OCI-LY1 (cell line): ENCODE data around the gene TM2D3.

Experiments used
- H2AFZ ChIP-seq: fragments of 200-600 bp; sonication (generic), shearing (Covaris generic); 2 replicates; pipeline ENCODE4 v1.6.0; 2014; ENCODE audit warnings: antibody characterized with exemption, mild to moderate bottlenecking, low read length
- H3F3A ChIP-seq: fragments of 200-600 bp; sonication (generic), shearing (Covaris generic); 2 replicates; pipeline ENCODE4 v1.6.0; 2014; ENCODE audit warnings: mild to moderate bottlenecking, antibody characterized with exemption, low read length, moderate library complexity; ENCODE audit not compliant: insufficient read depth
- H3K27ac ChIP-seq: fragments of 200-600 bp; sonication (generic); 2 replicates; pipeline ENCODE4 v1.5.1; 2014; ENCODE audit warnings: low read length, mixed run types, mild to moderate bottlenecking, low read depth; ENCODE audit not compliant: poor library complexity, severe bottlenecking
- H3K27me3 ChIP-seq: fragments of 200-600 bp; sonication (generic); 2 replicates; pipeline ENCODE4 v1.6.0; 2014; ENCODE audit warnings: antibody characterized with exemption, mild to moderate bottlenecking, low read length, moderate library complexity; ENCODE audit not compliant: insufficient read depth
- H3K36me3 ChIP-seq: fragments of 200-600 bp; sonication (generic); 2 replicates; pipeline ENCODE4 v1.6.1; 2014; ENCODE audit warnings: mild to moderate bottlenecking, antibody characterized with exemption, low read length, moderate library complexity, mixed read lengths; ENCODE audit not compliant: insufficient read depth
- H3K4me1 ChIP-seq: fragments of 200-600 bp; sonication (generic); 2 replicates; pipeline ENCODE4 v1.5.1; 2014; ENCODE audit warnings: mild to moderate bottlenecking, low read length, moderate library complexity; ENCODE audit not compliant: insufficient read depth, severe bottlenecking
- H3K4me2 ChIP-seq: fragments of 200-600 bp; sonication (generic), shearing (Covaris generic); 2 replicates; pipeline ENCODE4 v1.6.1; 2014; ENCODE audit warnings: low read length
- H3K4me3 ChIP-seq: fragments of 200-600 bp; sonication (generic); 2 replicates; pipeline ENCODE4 v1.5.1; 2014; ENCODE audit warnings: low read length, low read depth, mild to moderate bottlenecking, mixed read lengths; ENCODE audit not compliant: poor library complexity, severe bottlenecking
- H3K79me2 ChIP-seq: fragments of 200-600 bp; shearing (Covaris generic); 2 replicates; pipeline ENCODE4 v1.6.1; 2016; ENCODE audit warnings: mixed run types, low read length, mixed read lengths; ENCODE audit not compliant: insufficient read depth
- H3K9ac ChIP-seq: fragments of 200-600 bp; sonication (generic), shearing (Covaris generic); 2 replicates; pipeline ENCODE4 v1.6.1; 2014; ENCODE audit warnings: mild to moderate bottlenecking, low read length, mixed read lengths
- H3K9me2 ChIP-seq: fragments of 200-600 bp; sonication (generic), shearing (Covaris generic); 2 replicates; pipeline ENCODE4 v1.6.1; 2014; ENCODE audit warnings: low read depth, mild to moderate bottlenecking, low read length, mixed read lengths
- H3K9me3 ChIP-seq: fragments of 200-600 bp; shearing (Covaris generic); 2 replicates; pipeline ENCODE4 v1.6.1; 2014; ENCODE audit warnings: low read length, mixed read lengths
- H4K20me1 ChIP-seq: fragments of 200-600 bp; sonication (generic), shearing (Covaris generic); 2 replicates; pipeline ENCODE4 v1.6.0; 2016; ENCODE audit warnings: mild to moderate bottlenecking, low read length; ENCODE audit not compliant: insufficient read depth
- CTCF ChIP-seq: fragments of 200-600 bp; sonication (generic), shearing (Covaris generic); IDR thresholded peaks from 2 replicates; pipeline ENCODE4 v1.5.1; 2017; ENCODE audit warnings: mild to moderate bottlenecking, antibody characterized with exemption, low read length, moderate library complexity, mixed read lengths
- EZH2 ChIP-seq: fragments of 200-600 bp; sonication (generic), shearing (Covaris generic); IDR thresholded peaks from 2 replicates; pipeline ENCODE4 v1.8.0; 2017; ENCODE audit warnings: borderline replicate concordance, mixed run types, mild to moderate bottlenecking, antibody characterized with exemption, low read length, moderate library complexity, mixed read lengths

TM2D3 gene

GRCh38 chr15:101599091-101599490, 53.1 kb downstream of the TM2D3 start:
- no peak overlapping the region for H3K9ac ChIP-seq
- H3K79me2 ChIP-seq: no peaks in the 10 kb centered on the region
- H3K27me3 ChIP-seq: peaks cover 8% of the 10 kb centered on the region; the same call in 1 of the 2 replicates
- no peak overlapping the region for H3K27ac ChIP-seq
- H3K4me1 ChIP-seq: no peaks in the 10 kb centered on the region
- TF ChIP-seq EZH2: no peak
- no peak for TF ChIP-seq CTCF
- H2AFZ ChIP-seq: no peak overlapping the region
- H3K4me3 ChIP-seq: no peak overlapping the region
- no peaks in the 10 kb centered on the region for H3K9me3 ChIP-seq
- H3F3A ChIP-seq: no peaks in the 10 kb centered on the region
- H3K9me2 ChIP-seq: no peaks in the 10 kb centered on the region
- no peaks in the 10 kb centered on the region for H4K20me1 ChIP-seq
- no peak overlapping the region for H3K4me2 ChIP-seq
- H3K36me3 ChIP-seq: no peaks in the 10 kb centered on the region

DNA sequence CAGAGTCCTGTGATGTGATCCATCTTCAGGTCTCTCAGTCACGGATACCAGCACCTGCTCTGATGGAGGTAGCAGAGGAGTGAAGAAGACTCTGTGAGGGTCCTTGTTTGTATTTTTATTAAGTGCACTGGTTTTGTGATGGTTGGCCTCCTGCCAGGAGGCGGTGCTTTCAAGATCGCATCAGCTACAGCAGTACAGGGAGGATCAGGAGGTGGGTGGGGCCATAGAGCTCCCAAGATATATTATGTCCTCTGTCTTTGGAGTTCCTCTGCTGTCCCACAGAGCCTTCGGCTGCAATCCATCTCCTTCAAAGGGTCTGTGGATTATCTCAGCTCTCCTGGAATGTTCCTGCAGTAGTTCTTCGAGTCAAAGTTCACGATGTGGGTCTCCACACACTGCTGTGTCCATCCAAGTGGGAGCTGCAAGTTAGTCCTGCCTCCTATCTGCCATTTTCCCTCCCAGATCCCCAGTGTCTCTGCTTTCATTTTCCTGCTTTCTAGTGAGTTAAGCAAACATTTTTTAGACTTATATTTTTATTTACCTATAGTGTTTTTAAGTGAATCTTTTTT, 54.7 kb downstream of the TM2D3 start:
- no peak overlapping the region for H3K27ac ChIP-seq
- TF ChIP-seq EZH2 (no peak), CTCF (no peak)
- no peak overlapping the region for H3K4me2 ChIP-seq
- no peaks in the 10 kb centered on the region for H4K20me1 ChIP-seq
- H3F3A ChIP-seq: no peaks in the 10 kb centered on the region
- H3K9me3 ChIP-seq: no peaks in the 10 kb centered on the region
- H3K36me3 ChIP-seq: no peaks in the 10 kb centered on the region
- H3K27me3 ChIP-seq: no peaks in the 10 kb centered on the region; the same call in 1 of the 2 replicates
- no peaks in the 10 kb centered on the region for H3K9me2 ChIP-seq
- no peak overlapping the region for H2AFZ ChIP-seq
- H3K4me3 ChIP-seq: no peak overlapping the region
- no peaks in the 10 kb centered on the region for H3K4me1 ChIP-seq
- H3K79me2 ChIP-seq: no peaks in the 10 kb centered on the region
- no peak overlapping the region for H3K9ac ChIP-seq

DNA sequence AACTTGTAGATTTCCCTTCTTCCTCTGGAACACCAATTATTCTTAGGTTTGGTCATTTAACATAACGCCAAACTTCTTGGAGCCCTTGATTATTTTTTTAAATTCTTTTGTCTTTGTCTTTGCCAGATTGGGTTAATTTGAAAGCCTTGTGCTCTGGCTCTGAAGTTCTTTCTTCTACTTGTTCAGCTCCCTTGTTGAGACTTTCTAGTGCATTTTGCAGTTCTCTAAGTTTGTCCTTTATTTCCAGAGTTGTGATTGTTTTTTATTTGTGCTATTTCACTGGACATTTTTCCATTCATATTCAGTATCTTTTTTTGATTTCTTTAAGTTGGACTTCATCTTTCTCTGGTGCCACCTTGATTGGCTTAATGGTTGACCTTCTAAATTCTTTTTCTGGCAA, 55.5 kb downstream of the TM2D3 start:
- H3K4me1 ChIP-seq: no peaks in the 10 kb centered on the region
- no peak for TF ChIP-seq CTCF
- TF ChIP-seq EZH2: no peak
- no peak overlapping the region for H3K4me3 ChIP-seq

More for the DNA sequence above, 55.5 kb downstream of the TM2D3 start:
- no peak overlapping the region for H2AFZ ChIP-seq
- H3K9me2 ChIP-seq: no peaks in the 10 kb centered on the region
- H3K27ac ChIP-seq: no peak overlapping the region
- H3K36me3 ChIP-seq: no peaks in the 10 kb centered on the region
- H3F3A ChIP-seq: no peaks in the 10 kb centered on the region
- no peaks in the 10 kb centered on the region for H4K20me1 ChIP-seq
- no peak overlapping the region for H3K4me2 ChIP-seq
- no peaks in the 10 kb centered on the region for H3K79me2 ChIP-seq
- no peak overlapping the region for H3K9ac ChIP-seq
- no peaks in the 10 kb centered on the region; the same call in 1 of the 2 replicates for H3K27me3 ChIP-seq
- no peaks in the 10 kb centered on the region for H3K9me3 ChIP-seq
